Measurements from ENCODE around the gene AFTPH. TPM values are rescaled to one million over a fixed set of nuclear protein-coding genes. Genes with fewer than 3 reads are reported as not detected.

The AFTPH gene
- total and polyA plus RNA-seq, 9 of the 15 experiments (the other 6 are each of a cell fraction or from before 2014, with no cell fraction given), result 8.0 to 26.2 (median 13.8) TPM

GRCh38 chr2:64632835-64633819, 109.0 kb downstream of the AFTPH start:
- no peak overlapping the region for H3K27ac ChIP-seq (ENCODE audit: extremely low read depth, low read depth, low read length)
- no peak overlapping the region for H2AFZ ChIP-seq (ENCODE audit: low read depth, low read length)
- H3K9ac ChIP-seq (ENCODE audit: insufficient read depth in 1 of 2, low read depth in 2 of 2, low read length in 2 of 2), result no peak overlapping the region
- WGBS (ENCODE audit: insufficient coverage, low coverage, missing lambda C conversion rate), result 95% methylated on average over 9 of the region's 9 CpGs
- CTCF ChIA-PET (ENCODE audit: low intra/inter-chr PET ratio), result no interaction called here
- H3K9me3 ChIP-seq (replicated peaks; ENCODE audit: control insufficient read depth, insufficient read depth, low read depth, low read length), result no peaks in the 10 kb centered on the region
- in situ Hi-C loops (cut with MboI) (no loop called here), intact Hi-C loops (cut with micrococcal nuclease) (no loop called here)
- TSS peak; percentile 21 for BruUV-seq (replicated peaks)
- H3K79me2 ChIP-seq (ENCODE audit: control insufficient read depth, insufficient read depth, low read length), result peaks cover 50% of the 10 kb centered on the region
- no peak overlapping the region for H3K4me2 ChIP-seq (ENCODE audit: insufficient read depth, low read length)
- no peaks in the 10 kb centered on the region for H4K20me1 ChIP-seq (replicated peaks; ENCODE audit: control insufficient read depth, insufficient read depth, low read length)
- FAIRE-seq (no peak), DNase-seq (ENCODE audit: extremely low read depth in 1 of 4, low spot score in 3 of 4) (no peak), ATAC-seq (no peak)
- H3K4me3 ChIP-seq, result no peak overlapping the region
- no peaks in the 10 kb centered on the region for H3K27me3 ChIP-seq (ENCODE audit: control insufficient read depth in 2 of 2, insufficient read depth in 2 of 2, low read length in 2 of 2)
- no peak for TF ChIP-seq BCL6 (CRISPR knock-in tag; IDR thresholded peaks at IDR 0.05)
- no peak for TF ChIP-seq ZNF75A (CRISPR knock-in tag; IDR thresholded peaks at IDR 0.05)
- no peak for TF ChIP-seq CXXC5 (CRISPR knock-in tag; IDR thresholded peaks at IDR 0.05)
- no peak for TF ChIP-seq ZNF699 (CRISPR knock-in tag; IDR thresholded peaks at IDR 0.05; ENCODE audit: insufficient replicate concordance)
- TF ChIP-seq ZNF384 (IDR thresholded peaks at IDR 0.05; ENCODE audit: low read depth, low read length), result no peak
- no peak for TF ChIP-seq RFX5 (IDR thresholded peaks at IDR 0.05; ENCODE audit: low read depth, low read length)
- H3K4me1 ChIP-seq (replicated peaks in 1 of 2; ENCODE audit: control insufficient read depth in 2 of 2, insufficient read depth in 2 of 2, low read length in 2 of 2), result peaks cover 5 to 12% of the 10 kb centered on the region in 2 experiments
- POLR2A ChIA-PET, result interaction anchor here (0.9 to 3.6 kb wide), 6 partner anchors 8 to 247 kb away, joined by 3 to 19 read pairs (median 4); no protein-coding TSS in a partner anchor
- peaks cover 71% of the 10 kb centered on the region for H3K36me3 ChIP-seq (ENCODE audit: control insufficient read depth, insufficient read depth, low read length)
- no peaks in the 10 kb centered on the region for H3K9me1 ChIP-seq (ENCODE audit: control insufficient read depth, insufficient read depth, low read length)

Measured in K562 (cell line).